Liver (tissue), 9 donors: ENCODE measurements around the gene ZNF727. TPM values are rescaled to one million over a fixed set of nuclear protein-coding genes. Genes with fewer than 3 reads are reported as not detected.
"Not testable (repeated sequence)": the region's sequence is repeated elsewhere in the genome, so short reads cannot be mapped to it uniquely, and the experiment has no call there.

Experiments
- DNase-seq: peaks from one replicate; pipeline ENCODE4 v3.0.0-alpha.2; 2017; ENCODE audit warnings: low spot score
- H3K27ac ChIP-seq, 2 donors: one replicate each; pipeline ENCODE4 v1.7.0; 2013; ENCODE audit warnings: inconsistent platforms in 2 of 2, low read length in 2 of 2, control low read depth in 1 of 2, low read depth in 1 of 2, mild to moderate bottlenecking in 1 of 2
- H3K27me3 ChIP-seq, 4 donors: one replicate each; pipeline versions ENCODE4 v1.6.1 to v1.7.0; 2013; ENCODE audit warnings: low read length in 3 of 4, inconsistent platforms in 1 of 4, mild to moderate bottlenecking in 1 of 4, moderate library complexity in 1 of 4; ENCODE audit not compliant: control insufficient read depth in 4 of 4, insufficient read depth in 4 of 4
- H3K36me3 ChIP-seq, 4 donors: one replicate each; pipeline versions ENCODE4 v1.6.1 to v1.7.0; 2013; ENCODE audit warnings: low read length in 3 of 4, mild to moderate bottlenecking in 3 of 4, low read depth in 1 of 4, moderate library complexity in 1 of 4; ENCODE audit not compliant: control insufficient read depth in 4 of 4, insufficient read depth in 3 of 4
- H3K4me1 ChIP-seq, 4 donors: one replicate each; pipeline versions ENCODE4 v1.6.1 to v1.7.0; 2013; ENCODE audit warnings: low read length in 3 of 4, mild to moderate bottlenecking in 3 of 4, moderate library complexity in 1 of 4; ENCODE audit not compliant: control insufficient read depth in 4 of 4, insufficient read depth in 4 of 4
- H3K4me3 ChIP-seq, 3 donors: one replicate each; pipeline versions ENCODE4 v1.6.1 to v1.7.0; 2013; ENCODE audit warnings: low read length in 3 of 3, control low read depth in 1 of 3, low read depth in 1 of 3, mild to moderate bottlenecking in 1 of 3
- H3K9ac ChIP-seq, 2 donors: one replicate each; pipeline ENCODE4 v1.7.0; 2013; ENCODE audit warnings: low read length in 2 of 2, mild to moderate bottlenecking in 2 of 2, moderate library complexity in 2 of 2, control low read depth in 1 of 2, low read depth in 1 of 2
- H3K9me3 ChIP-seq, 4 donors: one replicate each; pipeline versions ENCODE4 v1.6.1 to v1.7.0; 2013; ENCODE audit warnings: low read length in 3 of 4; ENCODE audit not compliant: control insufficient read depth in 4 of 4
- EGR1 ChIP-seq, 2 donors: IDR thresholded peaks; 2 replicates each; pipeline ENCODE4 v1.6.1; 2016 to 2018; ENCODE audit warnings: antibody characterized with exemption in 2 of 2, low read depth in 2 of 2
- FOXA1 ChIP-seq: IDR thresholded peaks from 2 replicates; pipeline ENCODE4 v1.6.1; 2016; ENCODE audit warnings: antibody characterized with exemption
- FOXA2 ChIP-seq: IDR thresholded peaks from 2 replicates; pipeline ENCODE4 v1.6.1; 2016; ENCODE audit warnings: antibody characterized with exemption
- GABPA ChIP-seq, 2 donors: IDR thresholded peaks in 1 of 2; conservative IDR thresholded peaks in 1 of 2; 2 replicates each; pipeline ENCODE4 v1.6.1; 2016; ENCODE audit warnings: antibody characterized with exemption in 2 of 2, mild to moderate bottlenecking in 1 of 2, moderate library complexity in 1 of 2
- HNF4A ChIP-seq, 2 donors: conservative IDR thresholded peaks; 2 replicates each; pipeline ENCODE4 v1.6.1; 2016; ENCODE audit warnings: antibody characterized with exemption in 2 of 2, mild to moderate bottlenecking in 2 of 2
- HNF4G ChIP-seq: IDR thresholded peaks from 2 replicates; pipeline ENCODE4 v1.6.1; 2016; ENCODE audit warnings: antibody characterized with exemption
- JUND ChIP-seq, 2 donors: IDR thresholded peaks; 2 replicates each; pipeline ENCODE4 v1.6.1; 2016; ENCODE audit warnings: antibody characterized with exemption in 2 of 2
- MAX ChIP-seq: IDR thresholded peaks from 2 replicates; pipeline ENCODE4 v1.6.1; 2016; ENCODE audit warnings: antibody characterized with exemption
- NR2F2 ChIP-seq: IDR thresholded peaks from 2 replicates; pipeline ENCODE4 v1.6.1; 2016; ENCODE audit warnings: antibody characterized with exemption
- RAD21 ChIP-seq, 2 donors: IDR thresholded peaks; 2 replicates each; pipeline ENCODE4 v1.6.1; 2016; ENCODE audit warnings: antibody characterized with exemption in 2 of 2, mild to moderate bottlenecking in 2 of 2
- REST ChIP-seq: IDR thresholded peaks from 2 replicates; pipeline ENCODE4 v1.6.1; 2016; ENCODE audit warnings: antibody characterized with exemption, mild to moderate bottlenecking
- RXRA ChIP-seq, 2 donors: IDR thresholded peaks; 2 replicates each; pipeline ENCODE4 v1.6.1; 2017 to 2018; ENCODE audit warnings: antibody characterized with exemption in 2 of 2, mild to moderate bottlenecking in 1 of 2
- SP1 ChIP-seq: IDR thresholded peaks from 2 replicates; pipeline ENCODE4 v1.6.1; 2018; ENCODE audit warnings: antibody characterized with exemption, mild to moderate bottlenecking
- TAF1 ChIP-seq: conservative IDR thresholded peaks from 2 replicates; pipeline ENCODE4 v1.6.1; 2016; ENCODE audit warnings: antibody characterized with exemption, mild to moderate bottlenecking
- YY1 ChIP-seq: IDR thresholded peaks from 2 replicates; pipeline ENCODE4 v1.6.1; 2016; ENCODE audit warnings: antibody characterized with exemption, mild to moderate bottlenecking
- WGBS: extraction: QIAGEN DNeasy Blood & Tissue Kit; methylation state at CpG from one replicate; pipeline ENCODE4 v1.1.7; 2013; 5-methylcytosine and 5-hydroxymethylcytosine counted together
- polyA plus RNA-seq, 2 donors: library from polyadenylated mRNA; stranded (reverse) in 1 of 2; unstranded in 1 of 2; fragments of 200-250 nt in 1 of 2; fragments of >200 nt in 1 of 2; fragmentation: Nextera tagmentation in 1 of 2; extraction: Ambion mirVana in 1 of 2; gene quantifications; one replicate each; pipeline versions ENCODE4 v1.2.1 to v1.2.3, GENCODE V29; 2013 to 2015
- total RNA-seq, 2 donors: library from RNA; depleted of rRNA; stranded (reverse); fragments of >200 nt; gene quantifications; one replicate each; pipeline ENCODE4 v1.2.3, GENCODE V29; 2014
- TF ChIP-seq, protein P1 (sequence below): IDR thresholded peaks from 2 replicates; pipeline ENCODE4 v1.6.1; 2016; ENCODE audit warnings: antibody characterized with exemption
- TF ChIP-seq, protein P2 (sequence below): IDR thresholded peaks from 2 replicates; pipeline ENCODE4 v1.6.1; 2016; ENCODE audit warnings: antibody characterized with exemption
- TF ChIP-seq, protein P3 (sequence below): fragments of 150-350 bp; IDR thresholded peaks from 2 replicates; pipeline ENCODE4 v1.5.1; 2017; ENCODE audit warnings: improper control_type of control experiment, low read depth, low read length; ENCODE audit not compliant: missing input control
- donor health status: healthy.
- donor health status: healthy.
- donor health status: healthy.
- donor health status: healthy.
- donor health status: healthy.

Gene ZNF727
- total and polyA plus RNA-seq, 4 donors, result 0.05 to 0.50 (median 0.05) TPM; not detected in 1

DNA sequence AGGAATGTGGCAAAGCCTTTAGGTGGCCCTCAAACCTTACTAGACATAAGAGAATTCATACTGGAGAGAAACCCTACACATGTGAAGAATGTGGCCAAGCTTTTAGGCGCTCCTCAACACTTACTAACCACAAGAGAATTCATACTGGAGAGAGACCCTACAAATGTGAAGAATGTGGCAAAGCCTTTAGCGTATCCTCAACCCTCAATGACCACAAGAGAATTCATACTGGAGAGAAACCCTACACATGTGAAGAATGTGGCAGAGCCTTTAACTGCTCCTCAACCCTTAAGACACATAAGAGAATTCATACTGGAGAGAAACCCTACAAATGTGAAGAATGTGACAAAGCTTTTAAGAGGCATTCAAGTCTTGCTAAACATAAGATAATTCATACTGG lies 29.7 kb upstream of the ZNF727 start:
- H3K4me3 ChIP-seq, H3K4me1 ChIP-seq, H3K9ac ChIP-seq, H3K27me3 ChIP-seq, H3K36me3 ChIP-seq, H3K27ac ChIP-seq, DNase-seq: not testable (repeated sequence)
- 75% methylated on average over 2 of the region's 2 CpGs for WGBS
- peaks cover 9 to 40% (median 11%) of the 10 kb centered on the region in 4 donors for H3K9me3 ChIP-seq

- Histone ChIP-seq H3K9me3 (peaks cover 14 to 36% (median 21%) of the 10 kb centered on the region in 4 donors), H3K4me1 (no peaks in the 10 kb centered on the region), H3K9ac (no peak overlapping the region), H3K27ac (no peak overlapping the region), H3K4me3 (no peak overlapping the region), H3K27me3 (peaks cover 0 to 7% (median 2%) of the 10 kb centered on the region in 4 donors), H3K36me3 (no peaks in the 10 kb centered on the region)
- WGBS, result 75% methylated on average over 3 of the region's 3 CpGs
- TF ChIP-seq REST (no peak), GABPA (IDR thresholded peaks at IDR 0.05 in 1 of 2, conservative IDR thresholded peaks at IDR 0.05 in 1 of 2) (no peak), NR2F2 (no peak)
- TF ChIP-seq, protein P1, sequence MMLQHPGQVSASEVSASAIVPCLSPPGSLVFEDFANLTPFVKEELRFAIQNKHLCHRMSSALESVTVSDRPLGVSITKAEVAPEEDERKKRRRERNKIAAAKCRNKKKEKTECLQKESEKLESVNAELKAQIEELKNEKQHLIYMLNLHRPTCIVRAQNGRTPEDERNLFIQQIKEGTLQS, result no peak
- no peak for DNase-seq
Observed at GRCh38 chr7:64035388-64035787, 9.8 kb upstream of the ZNF727 start.

DNA sequence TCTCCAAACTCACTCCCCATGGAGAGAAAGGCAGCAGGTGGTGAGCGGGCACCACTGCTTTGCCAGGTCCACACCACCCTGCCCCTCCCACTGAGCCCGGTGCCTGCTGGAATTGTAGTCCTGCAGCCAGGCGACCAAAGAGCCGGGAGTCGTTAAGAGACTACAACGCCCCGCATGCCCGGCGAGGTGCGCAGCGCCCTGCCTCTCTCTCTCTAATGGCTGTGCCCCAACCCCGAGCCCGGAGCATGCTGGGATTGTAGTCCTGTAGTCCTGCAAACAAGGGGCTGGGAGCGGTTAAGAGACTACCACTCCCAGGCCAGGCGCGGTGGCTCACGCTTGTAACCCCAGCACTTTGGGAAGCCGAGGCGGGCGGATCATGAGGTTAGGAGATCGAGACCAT lies 8.1 kb upstream of the ZNF727 start:
- Histone ChIP-seq H3K4me3 (no peak overlapping the region), H3K9ac (no peak overlapping the region), H3K36me3 (no peaks in the 10 kb centered on the region), H3K9me3 (peaks cover 14 to 38% (median 24%) of the 10 kb centered on the region in 4 donors), H3K27me3 (peaks cover 0 to 7% (median 2%) of the 10 kb centered on the region in 4 donors), H3K4me1 (no peaks in the 10 kb centered on the region), H3K27ac (no peak overlapping the region)
- WGBS, result 17% methylated on average over 21 of the region's 21 CpGs
- DNase-seq, result no peak
- TF ChIP-seq, protein P2, sequence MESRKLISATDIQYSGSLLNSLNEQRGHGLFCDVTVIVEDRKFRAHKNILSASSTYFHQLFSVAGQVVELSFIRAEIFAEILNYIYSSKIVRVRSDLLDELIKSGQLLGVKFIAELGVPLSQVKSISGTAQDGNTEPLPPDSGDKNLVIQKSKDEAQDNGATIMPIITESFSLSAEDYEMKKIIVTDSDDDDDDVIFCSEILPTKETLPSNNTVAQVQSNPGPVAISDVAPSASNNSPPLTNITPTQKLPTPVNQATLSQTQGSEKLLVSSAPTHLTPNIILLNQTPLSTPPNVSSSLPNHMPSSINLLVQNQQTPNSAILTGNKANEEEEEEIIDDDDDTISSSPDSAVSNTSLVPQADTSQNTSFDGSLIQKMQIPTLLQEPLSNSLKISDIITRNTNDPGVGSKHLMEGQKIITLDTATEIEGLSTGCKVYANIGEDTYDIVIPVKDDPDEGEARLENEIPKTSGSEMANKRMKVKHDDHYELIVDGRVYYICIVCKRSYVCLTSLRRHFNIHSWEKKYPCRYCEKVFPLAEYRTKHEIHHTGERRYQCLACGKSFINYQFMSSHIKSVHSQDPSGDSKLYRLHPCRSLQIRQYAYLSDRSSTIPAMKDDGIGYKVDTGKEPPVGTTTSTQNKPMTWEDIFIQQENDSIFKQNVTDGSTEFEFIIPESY, result no peak
- TF ChIP-seq YY1 (no peak), HNF4G (no peak), GABPA (IDR thresholded peaks at IDR 0.05 in 1 of 2, conservative IDR thresholded peaks at IDR 0.05 in 1 of 2) (no peak), MAX (no peak), TAF1 (no peak), FOXA2 (no peak), RAD21 (IDR thresholded peaks at IDR 0.05) (no peak), NR2F2 (no peak), JUND (IDR thresholded peaks at IDR 0.05) (no peak), RXRA (IDR thresholded peaks at IDR 0.05) (no peak), FOXA1 (no peak), SP1 (no peak), EGR1 (IDR thresholded peaks at IDR 0.05; ENCODE audit: low read depth in 2 of 2) (no peak), HNF4A (conservative IDR thresholded peaks at IDR 0.05) (no peak)
- TF ChIP-seq, protein P1, result no peak
- TF ChIP-seq, protein P3, sequence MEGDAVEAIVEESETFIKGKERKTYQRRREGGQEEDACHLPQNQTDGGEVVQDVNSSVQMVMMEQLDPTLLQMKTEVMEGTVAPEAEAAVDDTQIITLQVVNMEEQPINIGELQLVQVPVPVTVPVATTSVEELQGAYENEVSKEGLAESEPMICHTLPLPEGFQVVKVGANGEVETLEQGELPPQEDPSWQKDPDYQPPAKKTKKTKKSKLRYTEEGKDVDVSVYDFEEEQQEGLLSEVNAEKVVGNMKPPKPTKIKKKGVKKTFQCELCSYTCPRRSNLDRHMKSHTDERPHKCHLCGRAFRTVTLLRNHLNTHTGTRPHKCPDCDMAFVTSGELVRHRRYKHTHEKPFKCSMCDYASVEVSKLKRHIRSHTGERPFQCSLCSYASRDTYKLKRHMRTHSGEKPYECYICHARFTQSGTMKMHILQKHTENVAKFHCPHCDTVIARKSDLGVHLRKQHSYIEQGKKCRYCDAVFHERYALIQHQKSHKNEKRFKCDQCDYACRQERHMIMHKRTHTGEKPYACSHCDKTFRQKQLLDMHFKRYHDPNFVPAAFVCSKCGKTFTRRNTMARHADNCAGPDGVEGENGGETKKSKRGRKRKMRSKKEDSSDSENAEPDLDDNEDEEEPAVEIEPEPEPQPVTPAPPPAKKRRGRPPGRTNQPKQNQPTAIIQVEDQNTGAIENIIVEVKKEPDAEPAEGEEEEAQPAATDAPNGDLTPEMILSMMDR, result no peak
